Glutamatergic neuron (in vitro differentiated cells): ENCODE results near the gene KAT2A. TPM values are rescaled to one million over a fixed set of nuclear protein-coding genes. Genes with fewer than 3 reads are reported as not detected.

ENCODE experiments used
- total RNA-seq: library from RNA; stranded (reverse); fragmentation: NEBNext Ultra II Directional; extraction: Animal tissue kit (Norgen Biotek cat#: 25700); gene quantifications from one replicate; pipeline ENCODE4 v1.2.1, GENCODE V29; 2021; ENCODE audit not compliant: unreplicated experiment

Gene KAT2A
- total RNA-seq, 1 donor from 2014 or later = 29.3 TPM

Other genes with a start within 250 kb of the KAT2A start
- 625 TPM for gene ACLY, start 202.4 kb downstream of the KAT2A start, total RNA-seq
- gene ODAD4, start 190.8 kb downstream of the KAT2A start, total RNA-seq = 3.4 TPM
- gene CNP, start 154.6 kb downstream of the KAT2A start, total RNA-seq = 51.5 TPM
- 124 TPM for gene DNAJC7, start 103.9 kb downstream of the KAT2A start, total RNA-seq
- gene NKIRAS2, start 101.3 kb downstream of the KAT2A start, total RNA-seq = 88.8 TPM
- 2.4 TPM for gene C17orf113, start 70.8 kb downstream of the KAT2A start, total RNA-seq
- gene ZNF385C, start 22.9 kb downstream of the KAT2A start, total RNA-seq = 1.5 TPM
- gene DHX58, start 8.7 kb downstream of the KAT2A start, total RNA-seq = 0.42 TPM
- 0.44 TPM for gene HSPB9, start 1.4 kb upstream of the KAT2A start, total RNA-seq
- 94.7 TPM for gene RAB5C, start 33.6 kb upstream of the KAT2A start, total RNA-seq
- 0.71 TPM for gene KCNH4, start 59.8 kb upstream of the KAT2A start, total RNA-seq
- gene HCRT, start 64.1 kb upstream of the KAT2A start, total RNA-seq = not detected
- gene GHDC, start 73.1 kb upstream of the KAT2A start, total RNA-seq = 5.3 TPM
- gene STAT5B, start 155.0 kb upstream of the KAT2A start, total RNA-seq = 31.9 TPM
- 3.4 TPM for gene STAT5A, start 167.1 kb upstream of the KAT2A start, total RNA-seq